Neutrophil (primary cell): Measurements from ENCODE around the gene VCPKMT.

Experiments
- H3K27ac ChIP-seq: fragments of 200-600 bp; sonication (generic); 2 replicates; pipeline ENCODE4 v1.5.1; 2016; ENCODE audit warnings: mild to moderate bottlenecking, moderate library complexity
- H3K27me3 ChIP-seq: fragments of 200-600 bp; sonication (generic); 2 replicates; pipeline ENCODE4 v1.6.0; 2016; ENCODE audit warnings: mild to moderate bottlenecking
- H3K36me3 ChIP-seq: fragments of 200-600 bp; sonication (generic); 2 replicates; pipeline ENCODE4 v1.5.1; 2017
- H3K4me1 ChIP-seq, 2 experiments: fragments of 200-600 bp in 1 of 2; sonication (generic) in 1 of 2; 1 replicate in 1 of 2; 2 replicates in 1 of 2; pipeline versions ENCODE4 v1.5.1 to v1.6.1; 2013 to 2016; ENCODE audit warnings: low read depth in 1 of 2, low read length in 1 of 2, mild to moderate bottlenecking in 1 of 2, moderate library complexity in 1 of 2; ENCODE audit not compliant: control insufficient read depth in 1 of 2, insufficient read depth in 1 of 2
- H3K4me3 ChIP-seq, 2 experiments: fragments of 200-600 bp in 1 of 2; sonication (generic) in 1 of 2; 1 replicate in 1 of 2; 2 replicates in 1 of 2; pipeline ENCODE4 v1.5.1; 2013 to 2016; ENCODE audit warnings: low read depth in 1 of 2, low read length in 1 of 2, mild to moderate bottlenecking in 1 of 2, moderate library complexity in 1 of 2
- H3K9me3 ChIP-seq: fragments of 200-600 bp; sonication (generic); 2 replicates; pipeline ENCODE4 v1.5.1; 2016
- TF ChIP-seq, protein P1 (sequence below): fragments of 200-600 bp; sonication (generic); IDR thresholded peaks from 2 replicates; pipeline ENCODE4 v1.5.1; 2016; ENCODE audit warnings: antibody characterized with exemption

Gene VCPKMT

DNA sequence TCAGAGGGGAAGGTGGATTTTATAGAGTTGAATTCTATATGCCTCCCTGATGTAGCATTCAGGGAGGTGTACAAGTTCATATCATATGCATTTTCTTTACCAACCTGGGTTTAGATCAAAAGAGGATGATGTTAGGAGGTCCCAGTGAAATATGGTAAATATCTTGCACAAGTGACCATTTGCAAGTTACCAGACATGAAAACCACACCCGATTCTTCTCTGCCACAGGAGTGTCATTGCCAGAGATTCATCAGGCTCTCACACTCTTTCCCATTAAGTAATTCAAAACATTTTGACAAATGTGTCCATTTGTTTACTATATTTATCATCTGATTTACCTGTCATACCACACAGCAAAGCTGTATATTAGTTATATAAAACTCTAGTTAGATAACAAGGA lies 44.0 kb downstream of the VCPKMT start:
- Histone ChIP-seq H3K27me3 (no peaks in the 10 kb centered on the region), H3K4me1 (no peaks in the 10 kb centered on the region), H3K4me3 (no peak overlapping the region), H3K27ac (no peak overlapping the region), H3K9me3 (no peaks in the 10 kb centered on the region), H3K36me3 (no peaks in the 10 kb centered on the region)
- TF ChIP-seq, protein P1, sequence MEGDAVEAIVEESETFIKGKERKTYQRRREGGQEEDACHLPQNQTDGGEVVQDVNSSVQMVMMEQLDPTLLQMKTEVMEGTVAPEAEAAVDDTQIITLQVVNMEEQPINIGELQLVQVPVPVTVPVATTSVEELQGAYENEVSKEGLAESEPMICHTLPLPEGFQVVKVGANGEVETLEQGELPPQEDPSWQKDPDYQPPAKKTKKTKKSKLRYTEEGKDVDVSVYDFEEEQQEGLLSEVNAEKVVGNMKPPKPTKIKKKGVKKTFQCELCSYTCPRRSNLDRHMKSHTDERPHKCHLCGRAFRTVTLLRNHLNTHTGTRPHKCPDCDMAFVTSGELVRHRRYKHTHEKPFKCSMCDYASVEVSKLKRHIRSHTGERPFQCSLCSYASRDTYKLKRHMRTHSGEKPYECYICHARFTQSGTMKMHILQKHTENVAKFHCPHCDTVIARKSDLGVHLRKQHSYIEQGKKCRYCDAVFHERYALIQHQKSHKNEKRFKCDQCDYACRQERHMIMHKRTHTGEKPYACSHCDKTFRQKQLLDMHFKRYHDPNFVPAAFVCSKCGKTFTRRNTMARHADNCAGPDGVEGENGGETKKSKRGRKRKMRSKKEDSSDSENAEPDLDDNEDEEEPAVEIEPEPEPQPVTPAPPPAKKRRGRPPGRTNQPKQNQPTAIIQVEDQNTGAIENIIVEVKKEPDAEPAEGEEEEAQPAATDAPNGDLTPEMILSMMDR, result no peak

DNA sequence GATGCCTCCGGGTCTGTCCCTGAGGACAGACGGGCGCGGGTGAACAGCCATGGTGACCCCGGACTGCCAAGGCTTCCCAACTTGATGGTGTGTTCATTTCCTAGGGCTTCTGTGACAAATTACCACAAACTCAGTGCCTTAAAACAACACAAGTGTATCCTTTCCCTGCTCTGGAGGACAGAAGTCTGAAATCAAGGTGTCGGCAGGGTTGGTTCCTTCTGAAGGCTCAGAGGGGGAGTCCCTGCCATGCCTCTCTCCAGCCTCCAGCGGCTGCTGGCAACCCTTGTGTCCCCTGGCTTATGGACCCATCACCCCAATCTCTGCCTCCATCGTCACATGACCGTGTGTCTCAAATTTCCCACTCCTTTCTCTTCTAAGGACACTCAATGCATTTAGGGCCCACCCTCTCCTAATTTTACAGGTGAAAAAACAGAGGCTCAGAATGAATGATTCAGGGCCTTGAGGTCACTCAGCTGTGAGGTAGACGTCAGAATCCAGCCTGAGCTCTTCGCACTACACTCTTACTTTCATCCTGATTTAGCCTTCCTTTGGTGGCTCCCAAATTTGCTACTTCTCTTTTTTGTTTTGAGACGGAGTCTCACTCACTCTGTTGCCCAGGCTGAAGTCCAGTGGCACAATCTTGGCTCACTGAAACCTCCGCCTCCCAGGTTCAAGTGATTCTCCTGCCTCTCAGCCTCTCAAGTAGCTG lies 45.4 kb downstream of the VCPKMT start:
- no peaks in the 10 kb centered on the region for H3K36me3 ChIP-seq
- H3K27me3 ChIP-seq, result peaks cover 9% of the 10 kb centered on the region
- no peaks in the 10 kb centered on the region for H3K4me1 ChIP-seq
- H3K27ac ChIP-seq, result no peak overlapping the region
- H3K9me3 ChIP-seq, result no peaks in the 10 kb centered on the region
- TF ChIP-seq, protein P1, result no peak
- H3K4me3 ChIP-seq, result no peak overlapping the region

DNA sequence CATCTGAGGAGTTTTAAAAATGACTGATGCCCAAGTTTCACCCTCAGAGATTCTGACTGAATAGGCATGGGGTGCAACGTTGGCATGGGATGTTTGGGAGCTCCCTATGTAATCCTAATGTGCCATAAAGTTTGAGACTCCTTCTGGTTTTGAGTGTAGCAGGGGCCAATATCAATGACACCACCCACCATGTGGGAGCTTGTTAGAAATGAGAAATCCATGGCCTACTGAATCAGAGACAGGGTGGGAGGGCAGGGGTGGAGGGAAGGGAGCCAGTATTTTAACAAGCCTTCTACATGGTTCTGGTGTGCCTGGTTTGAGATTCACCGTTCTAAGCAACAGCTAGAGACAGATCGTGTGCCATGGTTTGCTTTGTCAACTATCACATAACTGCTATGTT lies 46.1 kb downstream of the VCPKMT start:
- Histone ChIP-seq H3K4me1 (no peaks in the 10 kb centered on the region), H3K36me3 (no peaks in the 10 kb centered on the region), H3K27me3 (peaks cover 17% of the 10 kb centered on the region), H3K9me3 (no peaks in the 10 kb centered on the region), H3K4me3 (no peak overlapping the region), H3K27ac (no peak overlapping the region)
- TF ChIP-seq, protein P1, result no peak

DNA sequence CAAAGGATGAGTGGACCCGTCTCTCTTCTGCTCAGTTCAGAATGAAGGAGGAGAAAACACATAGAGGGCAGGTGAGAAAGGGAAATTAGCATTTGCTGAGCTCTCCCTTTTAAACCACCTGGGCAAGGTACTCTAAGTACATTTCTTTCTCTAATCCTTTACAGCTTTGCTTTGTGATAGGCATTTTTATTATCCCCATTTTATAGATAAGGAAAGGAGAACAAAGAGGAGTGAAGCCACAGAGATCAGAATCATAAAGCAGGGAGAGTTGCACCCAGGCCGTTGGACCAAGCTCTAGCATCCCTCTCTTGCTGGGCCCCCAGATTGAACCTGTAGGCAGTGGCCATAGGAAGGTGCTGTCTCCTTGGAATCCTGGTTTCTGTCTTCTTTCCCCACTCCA lies 47.0 kb downstream of the VCPKMT start:
- H3K27ac ChIP-seq, result no peak overlapping the region
- H3K36me3 ChIP-seq, result no peaks in the 10 kb centered on the region
- TF ChIP-seq, protein P1, result no peak
- H3K9me3 ChIP-seq, result no peaks in the 10 kb centered on the region
- no peaks in the 10 kb centered on the region for H3K4me1 ChIP-seq
- peaks cover 26% of the 10 kb centered on the region for H3K27me3 ChIP-seq
- H3K4me3 ChIP-seq, result no peak overlapping the region

DNA sequence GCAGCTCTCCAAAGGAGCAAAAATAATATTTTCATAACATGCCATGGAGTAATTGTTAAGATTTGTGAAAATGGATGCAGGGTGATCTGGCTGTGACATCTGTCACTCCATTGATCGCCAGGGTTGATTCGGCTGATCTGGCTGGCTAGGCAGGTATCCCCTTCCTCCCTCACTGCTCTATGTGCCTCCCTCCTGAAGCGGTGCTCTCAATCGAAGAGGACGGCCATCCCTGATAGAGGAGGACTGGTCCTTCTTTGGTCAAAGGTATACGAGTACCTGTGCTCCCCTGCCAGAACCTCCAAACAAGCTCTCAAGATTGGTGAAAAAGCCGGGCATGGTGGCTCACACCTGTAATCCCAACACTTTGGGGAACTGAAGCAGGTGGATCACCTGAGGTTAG lies 47.9 kb downstream of the VCPKMT start:
- H3K27ac ChIP-seq, result no peak overlapping the region
- H3K9me3 ChIP-seq, result no peaks in the 10 kb centered on the region
- peaks cover 34% of the 10 kb centered on the region for H3K27me3 ChIP-seq
- no peak overlapping the region for H3K4me3 ChIP-seq
- no peaks in the 10 kb centered on the region for H3K36me3 ChIP-seq
- TF ChIP-seq, protein P1, result no peak
- no peaks in the 10 kb centered on the region for H3K4me1 ChIP-seq
